NCI-H2227 (cell line): Measurements from ENCODE around the gene CCSER1.
"Not testable (repeated sequence)": the region's sequence is repeated elsewhere in the genome, so short reads cannot be mapped to it uniquely, and the experiment has no call there.

Source experiments
- DNase-seq: peaks from one replicate; lab custom pipeline; 2025; ENCODE audit not compliant: unreplicated experiment; lab: John Stamatoyannopoulos, UW

The CCSER1 gene

DNA sequence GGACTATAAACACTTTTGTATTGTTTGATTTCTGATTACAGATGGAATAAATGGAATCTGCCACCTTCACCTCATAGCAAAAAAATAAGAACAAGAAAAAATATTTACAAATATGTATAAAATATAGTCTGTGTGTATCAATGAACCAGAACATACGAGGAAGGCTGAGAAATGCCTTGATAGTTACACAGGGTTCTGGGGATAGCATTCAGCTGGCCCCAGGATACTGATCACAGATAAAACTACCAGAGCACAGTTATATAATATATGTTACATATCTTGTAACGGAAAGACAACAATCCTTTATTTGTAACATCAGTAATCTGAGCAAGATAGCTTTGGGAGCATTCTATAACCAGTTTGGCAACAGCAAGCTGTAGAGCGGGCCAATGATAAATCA, 1101.5 kb downstream of the CCSER1 start:
- DNase-seq: no peak

DNA sequence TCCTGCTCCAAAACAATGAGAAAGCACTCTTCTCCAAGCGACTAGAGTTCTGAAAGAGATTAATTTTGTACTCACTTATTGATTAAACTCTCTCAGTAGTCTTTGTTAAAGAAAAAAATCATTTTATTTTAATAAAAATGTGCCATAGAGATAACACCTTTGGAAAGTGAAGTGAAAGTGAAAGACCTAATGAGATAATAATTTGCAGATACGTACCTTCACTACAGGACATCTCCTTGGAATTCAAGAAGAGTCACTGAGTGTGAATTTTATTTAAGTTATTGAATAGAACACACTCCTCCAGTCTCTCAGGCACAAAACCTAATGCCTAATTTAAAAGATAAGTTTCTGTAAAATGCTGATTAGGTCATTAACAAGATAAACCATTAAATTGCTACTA, 1106.0 kb downstream of the CCSER1 start:
- DNase-seq: no peak

DNA sequence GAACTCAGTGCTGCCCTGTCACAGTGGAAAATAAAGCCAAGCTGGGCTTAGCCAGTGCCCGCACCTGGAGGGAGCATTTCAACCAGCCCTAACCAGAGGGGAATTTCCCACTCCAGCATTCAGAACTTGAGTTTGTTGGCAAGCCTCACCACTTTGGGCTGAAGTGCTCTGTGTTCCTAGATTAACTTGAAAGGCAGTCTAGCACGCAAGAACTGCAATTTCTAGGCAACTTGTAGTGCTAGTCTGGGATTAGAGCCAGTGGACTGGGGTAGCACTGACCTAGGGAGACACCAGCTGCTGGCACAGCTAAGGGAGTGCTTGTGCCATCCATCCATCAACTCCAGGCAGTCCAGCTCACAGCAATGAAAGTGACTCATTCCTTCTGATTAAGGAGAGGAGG, 1115.9 kb downstream of the CCSER1 start:
- DNase-seq: no peak

DNA sequence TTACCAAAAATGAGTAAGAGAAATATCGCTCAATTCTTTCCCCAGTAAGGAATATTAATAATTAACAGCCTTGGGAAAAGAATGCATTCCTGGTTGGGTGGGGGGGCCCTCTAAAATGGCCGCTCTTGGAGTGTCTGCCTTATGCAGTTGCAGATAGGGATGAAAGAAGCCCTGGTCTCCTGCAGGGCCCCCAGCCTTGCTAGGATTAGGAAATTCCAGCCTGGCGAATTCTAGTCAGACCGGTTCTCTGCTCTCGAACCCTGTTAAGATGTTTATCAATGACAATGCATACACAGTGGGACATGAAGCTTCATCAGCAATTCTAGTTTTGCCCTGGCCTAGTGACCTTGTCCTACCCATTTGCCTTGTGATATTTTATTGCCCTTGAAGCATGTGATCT, 1128.8 kb downstream of the CCSER1 start:
- no peak for DNase-seq

DNA sequence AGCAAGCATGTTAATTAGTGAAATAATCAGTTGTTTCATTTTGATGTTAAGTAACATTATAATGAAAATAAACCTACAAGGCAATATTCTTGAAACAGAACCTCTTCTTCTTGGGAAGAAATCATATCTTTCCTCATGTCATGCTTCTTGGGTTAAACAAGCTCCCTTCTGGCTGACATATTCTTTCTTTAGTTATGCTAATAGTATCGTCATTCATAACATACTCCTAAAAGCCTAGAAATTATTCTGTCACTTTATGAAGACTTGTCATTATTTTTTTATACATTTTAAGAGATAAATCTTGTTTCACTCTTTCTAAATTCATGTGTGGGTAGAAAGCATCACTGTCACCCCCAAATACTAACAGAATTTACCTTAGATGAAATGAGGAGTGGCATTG, 1129.6 kb downstream of the CCSER1 start:
- no peak for DNase-seq

DNA sequence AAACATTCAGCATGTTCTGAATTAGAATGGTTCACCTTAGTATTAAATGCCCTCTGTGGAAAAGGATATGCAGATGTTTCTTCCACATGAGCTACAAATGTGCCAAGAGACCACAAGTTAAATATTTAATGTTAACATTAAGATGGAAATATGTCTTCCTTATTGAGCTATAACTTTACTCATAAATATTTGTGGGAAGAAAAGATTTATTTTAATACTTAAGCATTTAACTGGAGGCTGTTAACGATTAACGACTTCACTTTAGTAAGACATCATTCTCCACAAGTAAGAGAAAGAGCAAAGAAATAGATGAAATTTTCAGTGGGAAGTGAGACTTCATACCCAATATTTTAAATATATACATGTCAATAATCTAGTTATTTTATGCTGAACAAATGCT, 1130.5 kb downstream of the CCSER1 start:
- DNase-seq: no peak

DNA sequence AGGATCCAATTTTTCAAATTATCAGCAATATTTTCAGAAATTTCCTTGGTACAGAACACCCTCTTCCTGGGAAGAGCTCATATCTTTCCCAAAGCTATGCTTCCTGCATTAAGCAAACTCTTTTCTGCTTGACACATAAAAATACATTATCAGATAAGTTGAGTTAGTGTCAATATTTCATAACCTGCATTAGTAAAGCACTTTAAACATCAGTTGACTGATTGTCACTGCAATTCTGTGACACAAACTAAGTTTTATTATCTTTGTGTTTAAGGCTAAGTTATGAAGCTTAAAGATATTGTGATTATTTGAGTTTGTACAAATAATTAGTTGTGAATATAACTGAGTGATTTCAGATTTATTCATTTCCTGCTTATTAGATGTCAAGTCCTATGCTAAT, 1131.1 kb downstream of the CCSER1 start:
- DNase-seq: no peak

DNA sequence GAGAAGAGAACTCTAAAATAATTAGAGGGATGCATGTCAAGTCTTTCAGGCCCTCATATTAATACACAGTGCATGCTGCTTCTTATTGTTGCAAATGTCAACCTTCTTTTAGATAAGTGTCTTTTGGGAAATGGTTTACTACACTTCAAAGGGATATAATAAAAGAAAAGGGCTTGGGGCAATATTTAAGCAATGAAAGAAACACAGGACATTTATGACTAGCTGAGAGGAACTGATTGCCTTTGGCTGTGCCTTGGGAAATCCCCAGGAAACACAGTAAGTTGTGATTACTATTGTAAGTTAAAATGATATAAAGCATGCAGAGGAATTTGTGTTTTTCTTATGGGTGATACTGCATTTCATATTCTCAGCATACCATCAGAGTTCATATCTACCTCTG, 1140.3 kb downstream of the CCSER1 start:
- DNase-seq: no peak

DNA sequence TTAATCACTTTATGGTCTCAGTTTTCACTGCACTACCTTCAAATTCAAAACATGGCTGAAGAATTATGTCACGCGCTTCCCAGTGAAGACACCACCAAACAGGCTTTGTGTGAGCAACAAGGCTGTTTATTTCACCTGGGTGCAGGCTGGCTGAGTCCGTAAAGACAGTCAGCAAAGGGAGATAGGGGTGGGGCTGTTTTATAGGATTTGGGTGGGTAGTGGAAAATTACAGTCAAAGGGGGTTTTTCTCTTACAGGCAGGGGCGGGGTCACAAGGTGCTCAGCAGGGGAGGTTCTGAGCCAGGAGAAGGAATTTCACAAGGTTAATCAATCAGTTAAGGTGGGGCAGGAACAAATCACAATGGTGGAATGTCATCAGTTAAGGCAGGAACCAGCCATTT, 1141.3 kb downstream of the CCSER1 start:
- DNase-seq: not testable (repeated sequence)

DNA sequence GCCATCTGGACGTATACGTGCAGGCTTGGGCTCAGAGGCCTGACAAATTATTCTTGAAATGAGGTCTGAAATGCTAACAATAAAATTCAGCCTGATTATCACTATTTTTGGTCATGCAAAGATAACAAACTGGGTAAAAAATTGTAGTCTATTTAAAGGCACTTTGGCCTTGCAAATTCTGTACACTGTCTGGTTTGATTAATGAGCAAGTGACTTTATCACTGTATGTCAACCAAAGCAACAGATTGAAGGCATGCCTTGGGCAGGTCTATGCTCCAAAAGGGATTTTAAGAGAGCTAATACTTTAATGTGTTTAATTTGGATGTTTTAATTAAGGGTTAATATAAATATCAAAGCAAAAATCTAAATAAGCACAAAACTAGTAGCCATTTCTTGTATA, 1141.7 kb downstream of the CCSER1 start:
- no peak for DNase-seq

DNA sequence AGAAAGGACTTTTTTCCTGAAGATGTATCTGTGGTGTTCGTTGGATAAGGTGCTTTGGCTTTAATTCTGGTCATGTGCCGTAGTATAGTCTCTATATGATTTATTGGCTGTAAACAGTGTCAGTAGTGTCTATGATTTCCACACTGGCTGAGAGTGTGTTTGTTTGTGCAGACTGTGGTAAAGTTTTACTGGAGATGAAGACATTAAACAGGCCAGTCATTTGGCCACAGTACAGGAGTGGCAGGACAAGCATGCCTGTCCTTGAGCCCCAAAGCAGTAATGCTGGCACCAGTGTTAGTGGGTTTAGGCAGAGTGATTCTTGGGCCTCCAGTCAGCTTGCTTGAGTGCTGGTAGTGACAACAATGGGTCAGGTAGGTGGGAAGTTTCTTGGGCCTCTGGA, 1152.7 kb downstream of the CCSER1 start:
- no peak for DNase-seq

DNA sequence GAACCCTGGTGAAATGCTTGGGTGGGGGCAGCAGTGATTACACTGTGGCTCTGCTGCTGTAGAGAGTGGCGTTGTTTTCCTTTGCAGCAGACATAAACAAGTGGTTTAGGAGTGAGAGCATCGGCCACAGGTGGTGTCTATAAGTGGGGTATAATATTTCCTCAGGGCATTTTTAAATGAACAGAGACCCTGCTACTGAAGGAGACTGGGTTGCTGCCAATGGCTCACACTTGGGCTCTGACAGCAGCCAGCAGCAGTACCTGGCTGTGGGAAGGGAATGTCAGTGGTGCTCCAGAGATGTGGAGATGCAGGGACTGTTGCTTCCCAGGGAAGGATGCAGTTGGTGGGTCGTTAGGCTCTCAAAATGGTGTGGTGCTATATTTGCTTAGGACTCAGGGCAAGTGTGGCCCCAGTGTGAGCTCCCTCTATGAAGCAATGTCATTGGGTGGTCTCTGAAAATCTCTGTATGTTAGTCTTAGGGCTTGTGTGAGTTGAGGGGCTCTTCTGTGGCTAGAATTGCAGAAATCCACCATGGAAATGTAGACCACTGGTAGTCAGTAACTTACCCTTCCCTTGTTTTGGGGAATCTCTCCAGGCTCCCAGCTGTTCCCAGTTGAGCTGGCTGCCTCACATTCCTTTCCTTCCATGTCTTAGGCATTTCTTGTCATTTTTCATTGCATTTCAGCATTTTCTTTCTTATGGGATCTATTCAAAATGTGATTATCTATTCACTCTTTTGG, 1153.5 kb downstream of the CCSER1 start:
- DNase-seq: no peak

DNA sequence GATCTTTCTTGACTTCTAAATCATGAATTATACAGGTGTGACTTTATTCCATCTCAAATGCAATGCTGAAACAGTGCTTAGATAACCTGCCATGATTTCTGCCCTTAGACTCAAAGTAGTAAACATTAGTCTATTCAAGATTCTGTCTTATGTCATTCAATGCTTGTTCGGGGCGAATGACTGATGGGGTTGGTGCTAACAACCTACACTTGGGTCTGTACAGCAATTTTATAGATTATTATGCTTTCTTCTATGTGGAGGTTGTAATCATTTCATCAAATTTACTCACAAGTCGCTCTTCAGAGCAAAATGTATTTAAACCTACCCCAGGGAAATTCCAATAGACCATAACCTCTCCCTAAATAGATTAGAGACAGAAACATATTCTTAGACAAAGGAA, 1155.0 kb downstream of the CCSER1 start:
- DNase-seq: no peak

DNA sequence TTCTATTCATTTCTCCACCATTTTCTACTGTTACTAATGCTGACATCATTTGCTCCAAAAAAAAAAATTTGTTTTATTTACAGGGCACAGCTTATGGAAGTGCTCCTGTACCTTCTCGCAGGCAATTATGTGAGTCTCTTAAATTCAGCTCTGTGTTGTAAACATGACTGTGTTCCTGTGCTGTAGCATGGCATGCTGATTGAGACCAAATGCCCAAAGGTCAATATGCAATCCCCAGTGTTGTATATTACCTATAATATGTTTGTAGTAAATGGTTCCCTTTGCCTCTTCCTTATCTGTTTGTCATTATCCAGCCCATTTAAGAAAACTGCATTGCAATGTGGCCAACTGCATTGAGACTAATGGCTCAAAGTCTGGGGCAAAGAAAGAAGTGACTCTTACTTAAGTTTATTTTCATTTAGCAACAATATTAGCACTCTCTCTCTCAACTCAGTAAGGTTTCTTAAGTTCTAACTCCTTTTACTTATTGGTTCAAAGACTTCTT, 1156.6 kb downstream of the CCSER1 start:
- DNase-seq: no peak

DNA sequence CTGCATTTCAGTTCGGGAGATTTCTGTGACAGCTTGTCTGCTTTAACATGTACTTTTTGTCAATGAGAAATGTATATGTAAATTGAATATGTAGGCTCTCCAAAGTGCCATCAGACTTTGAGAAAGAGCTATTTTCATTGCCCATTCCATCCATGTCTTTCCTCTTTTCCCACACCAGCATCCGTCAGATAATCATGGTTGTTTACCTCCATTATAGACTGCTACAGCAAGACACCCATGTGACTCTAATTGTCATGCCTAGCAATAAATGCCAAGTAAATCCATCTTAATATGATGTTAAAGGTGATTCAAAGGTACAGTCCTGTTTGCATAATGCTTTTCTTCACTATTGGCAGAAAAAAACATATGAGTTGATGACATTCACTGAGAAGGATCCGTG, 1157.3 kb downstream of the CCSER1 start:
- no peak for DNase-seq

DNA sequence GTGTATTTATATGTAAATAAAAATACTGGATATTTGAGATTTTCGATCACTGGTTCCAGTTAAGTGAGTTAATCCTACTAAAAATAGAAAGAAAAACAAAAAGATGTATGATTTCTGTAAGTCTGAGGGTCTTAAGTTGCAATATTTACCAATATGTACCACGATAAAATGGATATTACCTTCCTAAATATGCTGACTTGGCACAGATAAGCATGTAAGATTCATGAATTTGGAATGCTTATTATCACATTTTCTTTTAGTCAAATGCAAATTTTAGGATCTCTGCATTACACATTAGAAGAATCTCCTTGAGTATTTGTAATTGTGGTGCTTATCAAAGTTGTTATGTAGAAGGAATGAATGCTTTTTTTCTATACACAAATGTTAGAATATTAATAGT, 1158.3 kb downstream of the CCSER1 start:
- DNase-seq: no peak

DNA sequence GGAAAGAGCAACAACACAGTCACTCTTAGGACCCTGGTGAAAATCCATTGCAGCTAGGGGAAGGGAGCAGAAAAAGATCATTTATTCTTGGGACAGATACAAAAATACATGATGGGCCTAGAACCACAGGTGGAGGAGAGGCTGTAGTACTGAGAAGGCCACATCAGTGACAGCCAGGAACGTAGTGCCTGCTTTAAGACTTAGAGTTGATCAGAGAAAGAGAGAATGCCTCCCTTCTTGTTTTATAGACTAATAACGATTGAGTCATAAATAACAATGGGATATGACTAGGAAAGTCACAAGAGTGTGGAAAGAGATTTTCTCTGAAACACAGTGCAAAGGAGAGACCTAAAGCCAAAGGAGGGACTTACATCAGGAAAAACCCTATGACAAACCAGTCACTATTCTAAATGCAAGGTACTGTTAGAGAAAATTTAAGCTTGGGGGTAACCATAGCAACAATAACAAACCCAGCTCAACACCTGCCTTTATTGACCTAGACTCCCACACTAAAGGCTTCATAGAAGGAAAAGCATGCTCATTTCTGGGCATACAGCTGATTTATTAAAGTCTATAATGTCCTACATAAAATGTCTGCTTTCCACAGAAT, 1161.6 kb downstream of the CCSER1 start:
- no peak for DNase-seq

DNA sequence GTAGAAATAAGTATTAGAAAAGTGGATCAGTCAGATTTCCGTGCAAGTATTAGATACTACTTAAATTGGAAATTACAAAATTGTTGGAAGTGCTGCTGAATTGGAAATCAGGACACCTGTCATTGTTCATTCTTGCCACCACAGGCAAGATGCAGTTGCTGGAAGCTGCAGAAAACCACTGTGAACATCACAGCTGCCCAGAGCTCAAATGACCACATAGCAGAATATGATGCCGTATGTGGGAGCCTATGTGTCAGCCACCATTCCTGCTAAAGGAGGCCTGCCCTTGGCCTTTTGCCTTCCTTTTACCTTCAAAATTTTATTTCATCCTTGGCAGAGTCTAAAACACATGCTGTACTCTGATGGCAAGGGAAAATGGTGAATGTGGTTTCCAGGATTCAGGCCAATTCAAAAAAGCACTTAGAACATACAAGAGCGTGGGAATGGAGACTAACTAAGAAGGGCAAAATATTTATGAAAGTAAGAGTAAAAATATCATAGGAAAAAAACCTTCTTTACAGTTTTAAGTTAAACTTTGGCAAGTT, 1171.0 kb downstream of the CCSER1 start:
- no peak for DNase-seq

DNA sequence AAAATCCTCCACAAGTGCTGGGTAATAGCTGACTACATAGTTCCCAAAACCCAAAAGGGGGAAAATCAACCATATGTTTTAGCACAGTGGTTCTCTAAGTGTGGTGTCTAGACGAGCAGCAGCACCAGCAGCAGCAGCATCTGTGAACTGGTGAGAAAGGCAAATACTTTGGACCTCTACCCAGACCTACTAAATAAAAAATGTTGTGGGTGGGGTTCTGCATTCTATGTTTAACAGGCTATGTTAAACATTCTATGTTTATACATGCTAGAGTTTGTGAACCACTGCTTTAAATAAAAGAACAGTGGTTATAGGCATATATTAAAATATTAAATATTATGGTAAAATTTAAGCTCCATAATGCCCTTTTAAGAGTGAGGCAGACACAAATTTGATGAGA, 1171.6 kb downstream of the CCSER1 start:
- DNase-seq: no peak

DNA sequence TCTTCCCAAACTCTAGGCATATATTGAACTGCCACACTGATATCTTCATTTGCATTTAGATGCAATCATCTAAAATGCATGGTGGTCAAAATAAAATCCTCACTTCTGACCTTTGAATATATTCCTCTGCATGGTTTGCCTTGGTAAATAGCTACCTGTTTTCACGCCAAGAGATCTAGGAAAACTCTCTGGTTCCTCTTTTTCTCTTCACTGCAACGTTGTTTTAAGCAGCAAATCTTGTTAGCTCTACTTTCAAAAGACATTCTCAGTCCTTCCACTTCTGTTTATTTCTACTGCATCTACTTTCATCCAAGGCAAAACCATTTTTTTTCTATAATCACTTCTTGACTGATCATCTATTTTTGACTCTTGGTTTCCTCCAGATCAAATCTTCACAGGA, 1174.9 kb downstream of the CCSER1 start:
- DNase-seq: no peak

DNA sequence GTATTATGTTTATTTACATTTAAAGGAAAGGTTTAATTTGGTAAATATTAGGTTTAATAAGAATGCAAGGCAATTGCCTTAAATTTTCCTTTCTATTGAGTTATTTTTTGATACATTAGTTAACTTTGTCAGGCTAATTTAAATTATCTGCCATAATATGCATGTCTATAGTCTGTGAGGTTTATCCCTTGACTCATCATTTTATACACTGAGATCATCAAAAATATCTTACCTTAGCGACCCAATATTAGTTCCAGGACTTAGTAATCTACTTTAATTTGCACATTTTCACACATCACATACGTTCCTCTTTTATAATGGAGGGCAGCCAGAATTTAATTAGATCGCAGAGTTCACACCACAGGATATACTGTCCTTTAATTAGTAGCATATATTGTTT, 1177.1 kb downstream of the CCSER1 start:
- no peak for DNase-seq

DNA sequence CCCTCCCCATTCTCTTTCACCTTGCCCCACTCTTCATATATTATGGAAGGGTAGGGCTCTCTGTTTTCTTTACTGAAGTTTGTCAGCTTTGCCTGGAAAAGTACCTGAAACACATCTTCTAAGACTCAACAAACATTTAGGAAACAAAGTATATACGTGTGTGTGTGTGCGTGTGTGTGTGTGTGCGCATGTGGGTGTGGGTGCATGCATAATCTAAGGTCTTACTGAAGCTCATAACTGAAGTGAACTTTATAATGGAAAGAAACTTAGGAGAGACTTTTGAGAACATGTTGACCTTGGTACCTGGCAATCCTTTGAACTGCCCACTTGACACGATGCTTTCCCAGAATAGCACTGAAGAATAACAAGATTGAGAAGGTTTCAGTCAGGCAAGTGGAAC, 1190.2 kb downstream of the CCSER1 start:
- DNase-seq: no peak
